ENCODE measurements around the gene HUS1B.
A peak's percentile ranks its signal among the peaks of the same experiment; 100 is the strongest.
"Not testable (repeated sequence)": the region's sequence is repeated elsewhere in the genome, so short reads cannot be mapped to it uniquely, and the experiment has no call there.

The HUS1B gene

DNA sequence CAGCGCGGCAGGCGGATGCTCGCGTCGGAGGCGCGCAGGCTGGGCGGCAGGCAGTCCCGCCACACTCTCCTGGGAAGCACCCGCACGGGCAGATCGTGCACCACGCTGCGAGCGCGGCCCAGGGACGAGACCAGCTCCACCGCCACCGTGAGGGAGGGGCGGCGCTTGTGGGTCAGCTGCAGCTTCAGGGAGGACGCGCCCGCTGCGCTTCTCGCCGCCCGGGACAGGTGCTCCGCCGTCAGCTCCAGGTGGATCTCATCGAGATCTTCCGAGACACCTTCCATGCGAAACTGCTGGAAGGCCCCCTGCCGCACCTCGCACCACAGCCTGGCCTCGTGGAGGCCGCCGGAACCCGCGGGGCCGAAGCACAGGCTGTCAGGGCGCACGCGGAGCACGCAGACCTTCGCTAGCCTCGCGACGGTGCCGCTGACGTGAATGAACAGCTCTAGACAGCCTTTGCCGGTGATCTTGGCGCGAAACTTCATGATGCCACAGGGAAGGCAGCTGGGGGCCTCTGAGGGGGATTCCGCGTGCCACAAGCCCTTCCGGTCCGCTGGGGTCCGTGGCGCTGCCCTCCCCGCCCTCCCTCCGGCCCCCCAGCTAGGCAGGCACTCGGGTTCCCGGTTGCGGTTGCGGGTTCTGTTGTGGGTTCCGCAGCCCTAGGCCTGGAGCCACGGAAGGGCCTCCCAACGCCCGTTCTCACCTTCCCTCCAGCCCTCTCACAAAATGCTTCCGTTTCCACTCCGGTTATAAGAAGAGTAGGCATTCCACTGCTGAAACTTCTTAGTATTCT is at the start of gene HUS1B:
Gene HUS1B, minus strand, starts transcription at position 641 of the 793 bp plus-strand sequence. Its CDS starts 156 bp downstream, at position 485.
- no peak within 1 kb of the TSS for H3K4me3 ChIP-seq (ENCODE audit: low read depth, low read length)
- DNase-seq (ENCODE audit: low read depth) = no peak

DNA sequence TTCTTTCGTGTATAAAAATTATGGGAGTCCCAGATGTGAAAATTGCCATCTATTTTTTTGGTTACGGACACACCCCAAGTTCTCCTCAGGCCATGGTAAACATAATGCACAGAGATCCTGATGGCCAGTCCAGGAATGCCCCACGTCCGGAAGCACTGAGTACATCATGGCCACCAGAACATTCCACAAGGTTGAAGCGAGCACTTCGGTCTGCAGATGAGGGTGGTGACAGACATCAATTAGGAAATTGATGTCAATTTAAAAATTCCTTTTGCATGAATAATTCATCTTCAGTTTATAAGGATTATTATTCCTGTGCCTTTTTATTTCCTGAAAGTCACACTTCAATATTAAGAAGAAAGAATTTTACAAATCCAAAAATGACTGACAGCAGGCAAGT is 49.2 kb upstream of the HUS1B start:
- H3K4me3 ChIP-seq (ENCODE audit: low read depth, low read length) = no peak overlapping the region
- no peak for DNase-seq (ENCODE audit: low read depth)

DNA sequence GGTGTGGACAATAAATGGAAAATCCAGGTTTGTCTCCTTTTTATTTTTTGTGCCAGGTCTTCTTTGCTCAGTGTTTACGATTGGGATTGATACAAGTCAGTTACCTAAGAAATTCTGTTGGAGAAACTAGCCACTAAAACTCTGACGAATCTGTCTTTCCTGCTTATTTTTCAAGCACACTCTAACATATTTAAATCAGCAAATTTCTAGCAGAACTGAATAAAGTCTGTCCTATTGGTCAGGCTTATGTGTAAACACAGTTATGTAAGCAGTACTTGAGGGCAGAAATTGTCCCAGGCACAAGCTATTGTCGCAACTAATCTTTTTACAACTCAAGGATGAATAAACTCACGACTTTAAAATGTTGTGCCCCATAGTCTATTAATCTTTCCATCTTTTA is 48.1 kb upstream of the HUS1B start:
- no peak overlapping the region for H3K4me3 ChIP-seq (ENCODE audit: low read depth, low read length)
- DNase-seq (ENCODE audit: low read depth) = no peak

DNA sequence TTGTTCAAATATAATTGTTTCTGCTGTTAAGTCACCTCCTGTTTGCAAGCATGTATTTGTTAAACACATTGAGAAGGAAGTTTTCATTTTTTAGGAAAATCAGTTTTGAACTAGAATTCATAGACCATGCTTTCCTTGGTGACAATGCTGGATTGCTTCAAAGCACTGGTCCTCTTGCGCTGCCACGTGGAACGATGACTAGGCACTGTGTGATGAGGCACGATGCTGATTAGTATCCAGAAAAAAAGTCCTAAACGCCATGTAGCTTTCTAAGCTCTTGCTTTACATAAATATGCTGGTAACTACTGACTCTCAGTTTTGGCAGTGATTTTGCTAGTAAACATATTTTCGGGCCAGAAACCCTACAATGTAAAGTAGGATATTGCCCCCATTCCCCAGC is 47.1 kb upstream of the HUS1B start:
- H3K4me3 ChIP-seq (ENCODE audit: low read depth, low read length) = no peak overlapping the region
- DNase-seq (ENCODE audit: low read depth) = no peak

DNA sequence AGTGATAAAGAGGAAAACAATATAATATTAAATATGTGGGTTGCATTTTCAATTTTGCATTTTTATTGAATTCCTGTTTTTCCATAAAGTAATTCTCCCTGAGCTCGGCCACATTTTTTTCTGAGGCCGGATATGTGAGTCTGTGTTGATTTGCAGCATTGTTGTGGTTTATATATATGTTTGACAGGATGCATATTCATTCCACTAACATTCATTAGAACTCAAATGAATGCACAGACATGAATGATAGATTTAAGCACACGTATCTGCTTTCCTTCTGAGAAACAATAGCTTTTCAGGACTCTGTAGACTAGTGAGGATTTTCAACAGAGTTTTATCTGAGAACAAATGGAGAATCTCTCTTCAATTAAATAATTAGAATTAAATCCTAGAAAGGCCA is 46.7 kb upstream of the HUS1B start:
- no peak for DNase-seq (ENCODE audit: low read depth)
- H3K4me3 ChIP-seq (ENCODE audit: low read depth, low read length) = no peak overlapping the region

DNA sequence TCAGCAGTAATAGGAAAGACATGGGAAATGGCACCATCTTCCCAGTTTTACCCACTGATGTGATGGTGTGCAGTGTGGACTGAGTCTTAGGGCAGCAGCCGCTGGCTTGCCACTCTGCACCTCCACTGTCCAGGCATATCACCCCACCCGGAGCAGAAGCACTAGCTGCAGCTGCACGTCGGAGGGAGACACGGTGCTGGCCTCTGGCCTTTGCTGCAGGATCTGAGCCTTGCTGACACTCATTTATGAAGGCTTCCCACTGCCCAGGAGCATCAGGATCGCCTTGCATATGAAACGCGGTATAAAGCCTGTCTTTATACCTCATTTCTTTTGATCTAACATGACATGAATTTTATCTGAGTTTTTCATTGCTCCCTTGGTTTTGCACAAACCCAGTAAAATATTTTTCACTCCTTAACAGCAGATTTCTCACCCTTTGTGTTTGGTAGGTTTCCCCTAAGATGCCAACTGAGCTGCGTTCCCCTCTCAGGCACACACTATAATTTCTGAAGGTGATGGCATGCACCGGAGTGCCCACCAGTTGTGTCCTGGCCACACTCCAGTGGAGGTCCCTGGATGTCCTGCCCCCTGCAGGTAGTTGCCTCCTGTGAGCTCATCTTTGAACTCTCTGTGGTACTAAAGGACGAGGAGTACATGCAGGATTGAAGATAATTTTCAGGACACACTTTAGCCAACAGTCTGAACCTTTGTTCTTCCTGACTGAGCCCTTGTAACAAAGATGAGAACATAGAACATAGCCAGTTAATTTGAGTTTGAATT is 45.0 kb upstream of the HUS1B start:
- no peak overlapping the region for H3K4me3 ChIP-seq (ENCODE audit: low read depth, low read length)
- DNase-seq (ENCODE audit: low read depth) = no peak

DNA sequence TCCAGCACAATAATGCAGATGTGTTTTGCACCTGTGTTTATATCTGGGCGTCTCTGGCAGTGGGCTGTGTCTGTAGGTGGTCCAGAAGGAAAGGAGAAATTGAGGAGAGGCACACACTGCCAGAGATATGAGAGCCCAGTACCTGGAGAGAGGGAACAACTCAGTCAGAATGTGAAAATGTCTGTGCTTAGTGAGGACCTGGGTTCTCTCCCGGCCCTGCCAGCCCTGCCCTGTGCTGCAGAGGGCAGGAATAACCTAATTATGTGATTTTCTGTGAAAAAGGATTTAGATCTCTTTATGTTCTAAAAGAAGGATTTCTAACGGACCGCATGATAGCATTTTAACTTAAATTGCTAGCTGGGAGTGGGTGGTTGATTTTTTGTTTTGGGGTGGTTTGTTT is 44.3 kb upstream of the HUS1B start:
- no peak for DNase-seq (ENCODE audit: low read depth)
- no peak overlapping the region for H3K4me3 ChIP-seq (ENCODE audit: low read depth, low read length)

DNA sequence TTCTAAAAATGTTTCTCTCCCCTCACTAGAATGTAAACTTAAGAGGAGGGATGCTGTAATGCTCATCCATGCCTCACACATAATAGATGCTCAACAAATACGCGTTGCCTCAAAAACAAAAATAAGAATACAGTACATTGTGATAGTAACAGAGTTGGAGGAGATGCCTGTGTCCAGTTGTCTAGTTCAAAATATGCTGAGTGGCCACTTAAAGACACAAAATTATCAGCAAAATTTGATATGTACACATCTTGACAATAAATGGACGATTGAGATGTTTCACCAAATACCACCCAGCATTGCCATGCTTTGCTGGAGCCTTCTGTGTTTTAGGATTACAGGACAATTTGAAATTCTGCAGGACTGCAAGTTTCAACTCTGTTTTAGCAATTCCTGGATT is 43.6 kb upstream of the HUS1B start:
- DNase-seq (ENCODE audit: low read depth) = no peak
- H3K4me3 ChIP-seq (ENCODE audit: low read depth, low read length) = no peak overlapping the region

DNA sequence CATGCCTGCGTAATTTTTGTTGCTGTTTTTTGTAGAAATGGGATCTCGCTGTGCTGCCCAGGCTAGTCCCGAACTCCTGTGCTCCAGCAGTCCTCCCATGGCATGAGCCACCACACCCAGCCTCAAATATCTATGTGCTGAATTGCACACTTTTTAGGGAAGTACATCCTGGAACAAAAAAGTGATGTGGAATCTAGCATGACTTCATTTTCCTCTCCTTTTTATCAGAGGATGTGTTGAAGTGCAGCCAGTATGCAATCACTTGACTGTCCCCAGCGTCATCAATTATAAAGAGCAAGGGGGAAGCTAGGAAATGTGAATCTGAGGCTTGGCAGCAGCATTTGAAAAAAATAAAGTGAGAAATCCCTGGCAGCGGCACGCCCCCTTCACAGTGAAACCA is 42.4 kb upstream of the HUS1B start:
- H3K4me3 ChIP-seq (ENCODE audit: low read depth, low read length) = no peak overlapping the region
- no peak for DNase-seq (ENCODE audit: low read depth)

DNA sequence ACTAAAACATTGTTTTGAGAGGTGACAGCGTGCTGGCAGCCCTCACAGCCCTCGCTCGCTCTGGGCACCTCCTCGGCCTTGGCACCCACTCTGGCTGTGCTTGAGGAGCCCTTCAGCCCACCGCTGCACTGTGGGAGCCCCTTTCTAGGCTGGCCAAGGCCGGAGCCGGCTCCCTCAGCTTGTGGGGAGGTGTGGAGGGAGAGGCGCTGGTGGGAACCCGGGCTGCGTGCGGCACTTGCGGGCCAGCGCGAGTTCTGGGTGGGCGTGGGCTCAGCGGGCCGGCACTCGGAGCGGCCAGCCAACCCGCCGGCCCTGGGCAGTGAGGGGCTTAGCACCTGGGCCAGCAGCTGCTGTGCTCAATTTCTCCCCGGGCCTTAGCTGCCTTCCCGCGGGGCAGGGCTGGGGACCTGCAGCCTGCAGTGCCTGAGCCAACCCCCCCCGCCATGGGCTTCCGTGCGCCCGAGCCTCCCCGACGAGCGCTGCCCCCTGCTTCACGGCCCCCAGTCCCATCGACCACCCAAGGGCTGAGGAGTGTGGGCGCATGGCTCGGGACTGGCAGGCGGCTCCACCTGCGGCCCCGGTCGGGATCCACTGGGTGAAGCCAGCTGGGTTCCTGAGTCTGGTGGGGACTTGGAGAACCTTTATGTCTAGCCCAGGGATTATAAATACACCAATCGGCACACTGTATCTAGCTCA is 37.7 kb upstream of the HUS1B start:
- DNase-seq (ENCODE audit: low read depth); H3K4me3 ChIP-seq (ENCODE audit: low read depth, low read length): not testable (repeated sequence)

DNA sequence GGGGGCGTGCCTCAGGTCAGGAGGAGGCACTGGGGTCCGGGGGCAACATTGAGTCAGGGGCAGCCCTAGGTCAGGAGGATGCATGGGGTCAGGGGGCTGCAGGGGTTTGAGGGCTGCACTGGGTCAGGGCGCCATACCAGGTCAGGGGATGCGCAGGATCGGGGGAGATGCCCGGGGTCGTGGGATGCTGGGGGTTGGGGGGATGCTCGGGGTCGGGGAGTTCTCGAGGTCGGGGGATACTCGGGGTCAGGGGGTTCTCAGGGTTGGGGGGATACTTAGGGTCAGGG is 36.8 kb upstream of the HUS1B start:
- H3K4me3 ChIP-seq (ENCODE audit: low read depth, low read length) = peak overlapping the region; percentile 64
- no peak for DNase-seq (ENCODE audit: low read depth)

DNA sequence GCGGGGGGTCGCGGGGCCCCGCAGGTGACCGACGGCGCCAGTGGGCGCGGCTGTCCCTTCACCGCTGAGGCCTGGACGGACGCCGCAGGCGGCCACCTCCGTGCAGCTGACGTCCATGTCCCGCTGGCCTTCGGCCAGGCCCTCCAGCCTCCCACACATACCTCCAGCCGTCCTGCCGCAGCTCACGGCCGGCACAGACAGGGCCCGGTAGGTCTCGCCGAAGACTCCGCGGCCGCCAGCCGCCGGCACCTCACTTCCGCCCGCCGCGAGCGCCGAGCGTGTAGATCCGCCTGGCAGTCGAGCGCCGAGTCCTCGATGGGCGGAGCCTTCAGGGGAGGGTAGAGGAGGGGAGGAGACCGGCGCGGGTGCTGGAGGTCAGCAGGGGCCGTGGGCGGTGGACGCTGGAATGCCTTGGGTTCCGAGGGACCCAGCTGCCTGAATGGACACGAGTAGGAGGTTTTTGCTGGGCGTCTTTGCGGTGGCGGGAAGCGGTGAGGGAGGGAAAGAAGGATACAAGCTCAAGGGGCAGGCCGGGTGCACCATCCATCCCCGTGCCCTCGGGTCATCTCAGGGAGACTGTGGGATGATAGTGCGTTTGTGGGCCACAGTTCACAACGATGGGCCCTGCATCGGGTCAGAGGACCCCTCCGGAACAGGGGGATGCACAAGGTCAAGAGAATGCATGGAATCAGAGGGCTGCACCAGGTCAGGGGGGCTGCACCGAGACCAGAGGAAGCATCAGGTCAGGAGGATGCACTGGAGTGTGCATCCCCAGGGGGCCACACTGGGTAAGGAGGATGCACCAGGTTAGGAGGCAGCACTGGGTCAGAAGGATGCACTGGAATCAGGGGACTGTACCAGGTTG is 36.2 kb upstream of the HUS1B start, which contains the start of gene EXOC2:
Gene EXOC2, minus strand, starts transcription at position 282 of the 865 bp plus-strand sequence. CDS start 55,321 bp downstream, outside the sequence.
- peak; percentile 39 for DNase-seq (ENCODE audit: low read depth)
- peak within 1 kb of the TSS; percentile 64 for H3K4me3 ChIP-seq (ENCODE audit: low read depth, low read length)

DNA sequence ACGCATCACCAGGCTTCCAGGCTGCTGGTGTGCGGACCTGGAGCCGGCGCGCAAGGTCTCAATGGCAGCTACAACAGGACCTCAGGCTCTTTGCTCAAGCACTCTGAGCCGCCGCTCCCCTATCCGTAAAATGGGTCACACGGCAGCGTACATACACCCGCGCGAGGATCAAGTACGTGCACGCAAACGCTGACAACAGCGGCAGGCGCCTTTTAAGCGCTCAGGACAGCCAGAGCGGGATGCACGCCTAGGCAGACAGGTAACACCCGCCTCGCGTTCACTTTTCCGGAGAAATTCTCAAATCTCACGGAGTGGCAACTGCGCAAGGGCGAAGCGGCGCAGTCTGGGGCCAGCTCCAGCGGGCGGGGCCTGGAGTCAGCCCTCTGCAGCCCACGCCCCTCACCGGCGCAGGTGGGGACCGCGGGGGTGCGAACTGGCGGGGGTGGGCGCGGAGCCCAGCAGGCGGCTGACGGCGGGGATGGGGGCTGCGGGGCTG is 35.5 kb upstream of the HUS1B start:
- H3K4me3 ChIP-seq (ENCODE audit: low read depth, low read length) = peak overlapping the region; percentile 64
- DNase-seq (ENCODE audit: low read depth) = no peak

DNA sequence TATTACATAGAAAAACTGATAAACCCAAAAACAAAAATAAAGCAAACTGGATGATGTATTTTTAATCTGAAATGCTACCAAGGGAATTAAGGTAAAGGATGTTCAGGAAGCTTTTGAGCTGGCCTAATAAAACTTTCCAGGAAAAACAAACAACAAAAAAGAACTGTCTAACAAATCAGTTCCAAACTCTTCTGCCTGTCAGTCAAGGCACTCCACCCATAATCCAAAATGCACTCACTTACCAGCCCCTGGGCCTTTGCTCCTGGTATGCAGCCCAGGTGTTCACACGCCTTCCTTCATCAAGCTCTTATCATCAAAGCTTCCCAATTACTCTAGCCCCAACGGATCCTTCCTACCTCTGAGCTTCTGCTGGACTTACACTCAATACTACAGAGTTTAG is 32.3 kb upstream of the HUS1B start:
- no peak overlapping the region for H3K4me3 ChIP-seq (ENCODE audit: low read depth, low read length)

DNA sequence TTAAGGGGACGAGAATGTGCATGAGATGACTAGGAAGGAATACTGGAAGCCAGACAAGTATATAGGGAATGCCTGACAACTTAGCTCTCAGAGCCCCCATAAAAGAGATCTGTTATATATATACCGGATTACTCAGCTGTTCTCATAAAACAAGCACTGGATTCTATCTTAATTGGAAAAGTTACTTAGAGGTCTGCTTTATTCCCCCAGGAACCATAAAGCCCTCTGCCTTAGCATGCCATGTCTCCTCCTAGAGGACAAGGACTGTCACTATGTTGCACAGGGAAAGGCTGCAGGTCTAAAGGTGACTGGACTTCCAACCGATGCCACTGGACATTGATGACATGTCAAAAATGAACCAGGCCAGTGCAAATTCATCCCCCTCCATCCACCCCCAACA is 29.6 kb upstream of the HUS1B start:
- H3K4me3 ChIP-seq (ENCODE audit: low read depth, low read length) = no peak overlapping the region
- DNase-seq (ENCODE audit: low read depth) = peak; percentile 41

More for the DNA sequence above, 32.3 kb upstream of the HUS1B start:
- no peak for DNase-seq (ENCODE audit: low read depth)

DNA sequence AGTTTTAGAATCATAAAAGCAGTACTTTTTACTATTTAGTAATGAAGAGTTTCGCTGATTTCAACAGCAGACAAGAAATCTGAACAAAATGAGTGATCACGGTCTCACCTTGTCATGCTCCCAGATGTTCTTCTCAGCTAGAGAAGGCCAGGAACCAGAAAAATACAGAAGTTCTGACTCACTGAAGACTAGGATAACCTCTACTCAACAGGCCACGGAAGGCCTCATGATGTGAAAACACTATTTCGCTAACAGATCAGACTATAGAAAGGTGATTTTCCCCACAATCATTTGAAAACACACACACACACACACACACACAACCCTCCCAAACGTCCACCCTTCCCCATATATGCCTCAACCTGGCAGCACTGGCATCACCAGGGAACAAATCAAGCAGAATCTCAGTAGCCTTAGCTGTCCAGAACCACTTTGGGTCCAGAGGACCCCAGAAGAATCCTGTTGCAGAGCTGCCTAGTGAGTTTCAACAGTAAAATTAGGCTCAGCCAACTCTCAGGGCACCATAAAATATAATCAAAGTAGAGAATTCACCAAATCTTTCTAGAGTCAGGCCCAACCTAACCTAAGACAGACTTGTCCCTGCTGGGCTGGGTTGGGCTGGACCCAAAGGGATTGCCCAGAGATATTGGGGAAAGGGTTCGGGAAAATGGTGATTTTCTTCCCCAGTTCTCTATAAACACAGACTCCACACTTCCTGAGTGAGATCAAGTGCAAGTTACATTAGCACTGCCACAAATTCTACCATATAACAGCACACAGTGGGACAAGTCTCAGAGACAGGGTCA is 28.1 kb upstream of the HUS1B start:
- H3K4me3 ChIP-seq (ENCODE audit: low read depth, low read length) = no peak overlapping the region
- no peak for DNase-seq (ENCODE audit: low read depth)

DNA sequence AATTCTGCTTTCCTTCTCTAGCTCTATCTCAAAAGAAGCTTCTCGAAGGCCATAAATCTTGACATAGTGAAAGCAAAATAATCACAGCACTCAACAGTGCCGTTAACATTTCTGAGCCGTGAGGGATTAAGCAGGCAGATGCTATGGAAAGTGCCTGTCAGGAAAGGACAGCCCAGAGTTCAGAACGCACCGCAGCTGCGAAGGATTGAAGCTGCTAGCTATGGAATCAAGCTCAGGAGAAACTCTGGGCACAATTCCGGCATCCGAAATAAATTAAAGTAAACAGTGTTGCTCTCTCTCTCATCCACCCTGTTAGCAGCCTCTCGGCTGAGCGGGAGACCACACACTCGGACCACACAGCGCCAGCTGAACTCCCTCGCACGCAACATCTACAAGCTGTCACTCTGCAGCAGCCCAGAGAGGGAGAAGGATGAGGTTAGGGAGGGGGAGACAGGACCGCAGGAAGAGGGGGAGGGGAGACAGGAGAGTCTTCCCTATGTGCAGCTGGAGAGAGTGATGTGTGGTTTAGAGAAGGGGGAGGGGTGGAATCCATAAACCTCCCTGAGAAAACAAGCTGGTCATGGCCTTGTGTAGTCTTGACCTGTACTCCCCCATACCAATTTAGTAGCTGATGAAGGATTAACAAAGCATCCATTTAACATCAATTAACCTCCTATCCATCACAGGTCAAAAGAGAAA is 27.0 kb upstream of the HUS1B start:
- peak; percentile 87 for DNase-seq (ENCODE audit: low read depth)
- H3K4me3 ChIP-seq (ENCODE audit: low read depth, low read length) = peak overlapping the region; percentile 40

Data from skeletal muscle cell (primary cell).